NOMO-1 treated with DMSO at 0.1 percent for 48 hours (cell line): ENCODE results near the gene TRMT11.
"Not testable (repeated sequence)": the region's sequence is repeated elsewhere in the genome, so short reads cannot be mapped to it uniquely, and the experiment has no call there.

ENCODE experiments used
- DNase-seq: peaks from one replicate; lab custom pipeline; 2025; ENCODE audit not compliant: unreplicated experiment; lab: John Stamatoyannopoulos, UW

The TRMT11 gene

DNA sequence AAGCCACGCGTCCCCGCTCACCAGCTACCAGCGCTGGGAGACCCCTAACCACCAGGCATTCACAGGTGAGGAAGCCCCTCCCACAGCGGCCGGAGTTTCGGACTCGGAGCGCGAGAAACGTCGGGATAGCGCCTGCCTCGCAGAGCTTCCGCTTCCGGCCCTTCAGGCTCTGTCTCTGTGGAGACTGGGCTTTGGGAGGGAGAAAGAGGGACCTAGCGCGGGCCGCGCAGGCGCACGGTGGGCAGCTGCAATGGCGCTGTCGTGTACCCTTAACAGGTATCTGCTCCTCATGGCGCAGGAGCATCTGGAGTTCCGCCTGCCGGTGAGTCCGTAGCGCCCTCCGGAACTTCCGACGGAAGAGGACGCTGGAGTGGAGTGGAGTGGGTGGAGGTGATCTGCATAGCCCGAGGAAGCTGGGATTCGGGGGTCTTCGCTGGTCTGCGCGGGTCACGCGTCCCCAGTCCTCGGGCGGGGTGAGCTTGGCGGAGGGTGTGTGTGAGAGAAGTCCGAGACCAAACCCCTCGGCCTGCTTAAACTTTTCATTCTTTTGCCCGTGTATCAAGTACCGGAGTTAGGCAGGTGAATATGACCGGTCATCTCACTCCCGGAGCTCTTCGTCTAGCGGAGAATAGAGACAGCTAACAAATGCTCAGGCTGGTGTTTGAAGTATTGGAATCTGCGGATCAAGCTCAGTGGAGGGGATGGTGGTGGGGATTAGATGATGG is at the start of gene TRMT11:
TSS of gene TRMT11 (plus strand) at position 240 of the 725 bp plus-strand sequence. CDS start at position 251, 11 bp downstream.
- DNase-seq = peak; percentile 74

DNA sequence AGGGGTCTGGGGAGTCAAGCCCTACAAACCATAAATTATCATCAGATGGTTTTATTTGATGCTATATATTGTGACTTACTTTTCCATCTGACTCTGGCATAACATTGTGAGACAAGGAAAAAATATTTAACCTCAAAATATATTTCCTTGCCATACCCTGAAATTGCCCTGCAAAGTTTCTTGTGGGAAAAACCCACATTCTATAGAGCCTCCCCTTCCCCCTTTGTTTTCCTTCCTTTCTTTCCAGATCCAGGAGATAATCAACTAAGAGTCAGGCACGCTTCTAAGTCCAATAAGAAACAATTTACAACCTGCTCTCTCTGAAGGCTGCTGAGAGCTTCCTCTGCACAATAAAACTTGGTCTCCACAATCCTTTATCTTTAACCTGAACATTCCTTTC is 47.3 kb upstream of the TRMT11 start:
- no peak for DNase-seq

DNA sequence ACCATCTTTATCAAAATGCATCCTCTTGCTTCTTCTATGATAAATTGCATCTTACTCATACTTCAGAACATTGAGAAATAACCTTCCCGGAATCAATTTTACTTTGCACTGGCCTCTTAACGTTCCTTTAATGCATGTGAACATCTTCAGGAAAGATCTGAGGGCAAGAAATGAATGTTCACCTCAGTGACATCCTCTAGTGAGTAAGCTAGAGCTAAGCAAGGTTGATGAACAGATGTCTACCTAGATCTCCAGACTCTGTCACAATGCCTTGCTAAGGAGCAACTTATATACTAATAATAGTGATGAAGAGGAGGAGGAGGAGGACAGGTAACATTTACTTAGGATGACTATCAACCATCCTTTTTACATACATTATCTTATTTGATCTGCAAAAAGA is 46.5 kb upstream of the TRMT11 start:
- no peak for DNase-seq

DNA sequence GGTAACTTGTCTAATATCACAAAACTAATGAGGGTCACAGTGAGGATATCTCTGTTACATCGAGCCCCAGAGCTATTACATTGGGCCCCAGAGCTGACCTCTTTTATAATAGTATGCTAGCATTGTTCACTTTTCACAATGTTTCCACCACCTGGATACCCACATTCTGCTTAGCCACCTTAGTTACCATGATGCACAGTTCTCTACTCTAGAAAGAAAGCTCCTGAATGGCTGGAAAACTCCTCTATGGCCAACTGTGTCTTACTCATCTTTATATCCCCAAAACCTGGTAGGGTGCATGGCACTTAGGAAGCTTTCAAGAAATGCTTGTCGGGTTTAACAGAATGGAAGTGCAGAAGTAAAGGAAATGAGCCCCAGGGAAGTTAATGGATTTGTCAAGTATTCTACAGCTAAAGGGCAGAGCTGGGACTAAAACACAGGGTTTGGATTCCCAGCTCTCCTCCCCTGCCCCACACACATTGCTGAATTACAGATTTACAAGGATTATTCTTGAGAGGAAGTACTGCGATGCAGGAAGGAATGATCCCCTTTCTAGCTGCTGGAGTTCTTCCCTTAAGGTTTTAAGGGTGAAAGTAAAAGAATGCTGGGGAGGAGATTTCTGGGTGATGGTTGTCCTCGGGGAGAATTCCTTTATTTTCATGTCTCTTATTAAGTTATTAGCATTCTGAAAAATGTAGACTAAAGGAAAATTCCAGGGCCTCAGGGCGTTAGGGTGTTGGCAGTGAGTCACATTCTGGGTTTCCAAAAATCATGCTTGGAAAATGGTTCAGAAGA is 45.9 kb upstream of the TRMT11 start:
- DNase-seq = no peak

DNA sequence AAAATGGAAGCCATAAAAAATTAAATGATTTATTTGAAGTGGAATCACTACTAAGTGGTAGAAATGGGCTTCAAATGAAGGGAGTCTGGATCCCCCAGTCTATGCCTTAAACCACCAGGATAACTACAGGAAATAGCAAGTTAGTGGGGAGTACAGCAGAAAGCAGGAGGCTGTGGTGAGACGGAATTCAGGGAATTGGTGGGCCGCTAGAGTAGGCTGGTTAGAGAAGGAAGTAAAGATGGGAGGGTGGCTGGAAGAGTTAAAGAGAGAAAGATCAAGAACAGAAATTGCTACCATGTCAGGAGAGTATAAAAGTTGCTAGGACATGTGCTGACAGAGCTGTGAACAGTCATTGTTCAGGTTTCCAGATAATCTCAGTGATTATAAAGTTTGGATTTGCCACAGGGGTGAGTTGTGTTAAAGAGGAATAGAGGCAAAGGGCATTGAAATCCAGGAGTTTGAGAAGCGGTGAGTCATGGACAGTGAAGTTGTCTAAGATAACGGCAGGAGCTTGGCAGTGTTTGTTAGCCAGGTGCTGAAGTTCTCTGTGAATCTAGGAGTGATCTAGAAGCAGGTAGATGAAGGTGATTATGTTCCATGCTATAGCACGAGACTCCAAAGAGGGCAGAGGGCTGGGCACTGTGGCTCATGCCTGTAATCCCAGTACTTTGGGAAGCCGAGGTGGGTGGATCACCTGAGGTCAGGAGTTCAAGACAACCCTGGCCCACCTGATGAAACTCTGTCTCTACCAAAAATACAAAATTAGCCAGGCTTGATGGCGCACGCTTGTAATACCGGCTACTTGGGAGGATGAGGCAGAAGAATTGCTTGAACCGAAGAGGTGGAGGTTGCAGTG is 43.4 kb upstream of the TRMT11 start:
- DNase-seq = no peak

DNA sequence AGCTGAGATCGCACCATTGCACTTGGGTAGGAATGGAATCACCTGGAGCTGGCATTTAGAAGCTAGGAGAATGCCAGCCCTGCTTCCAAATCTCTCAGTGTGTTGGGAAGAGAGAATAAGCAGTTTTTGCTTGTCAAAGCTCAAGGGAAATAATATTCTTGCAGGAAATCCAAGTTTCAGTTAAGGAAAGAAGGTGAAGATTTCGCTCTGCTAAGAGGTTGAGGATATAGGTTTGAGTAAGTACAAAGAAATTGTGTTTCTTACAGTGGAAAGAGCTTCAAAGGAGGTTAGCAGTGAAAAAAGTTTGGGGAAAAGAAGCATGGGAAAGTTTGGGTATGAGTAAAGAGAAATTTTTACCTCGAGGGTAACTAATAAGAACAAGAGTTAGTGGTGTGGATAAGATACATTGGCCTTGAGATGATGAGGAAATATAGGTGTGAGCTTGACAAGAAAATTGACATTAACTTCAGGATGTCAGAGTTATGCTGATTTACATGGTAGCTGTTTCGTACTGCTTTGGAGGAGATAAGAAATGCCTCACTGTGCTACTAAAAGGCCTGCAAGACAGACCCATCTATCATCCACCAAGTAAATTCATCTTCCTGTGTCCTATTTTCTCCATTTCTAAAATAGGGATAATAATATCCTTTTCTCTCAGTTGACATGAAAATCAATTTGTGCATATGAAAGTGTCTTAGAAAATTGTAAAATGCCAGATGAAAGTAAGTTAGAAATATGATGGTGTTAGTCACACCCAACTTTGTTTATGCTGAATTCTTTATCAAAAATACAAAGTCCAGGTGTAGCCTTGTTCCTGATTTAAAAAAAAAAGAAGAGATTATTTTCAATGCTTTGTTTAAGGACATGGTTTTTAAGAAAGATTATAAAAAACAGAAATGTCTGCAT is 42.6 kb upstream of the TRMT11 start:
- no peak for DNase-seq

DNA sequence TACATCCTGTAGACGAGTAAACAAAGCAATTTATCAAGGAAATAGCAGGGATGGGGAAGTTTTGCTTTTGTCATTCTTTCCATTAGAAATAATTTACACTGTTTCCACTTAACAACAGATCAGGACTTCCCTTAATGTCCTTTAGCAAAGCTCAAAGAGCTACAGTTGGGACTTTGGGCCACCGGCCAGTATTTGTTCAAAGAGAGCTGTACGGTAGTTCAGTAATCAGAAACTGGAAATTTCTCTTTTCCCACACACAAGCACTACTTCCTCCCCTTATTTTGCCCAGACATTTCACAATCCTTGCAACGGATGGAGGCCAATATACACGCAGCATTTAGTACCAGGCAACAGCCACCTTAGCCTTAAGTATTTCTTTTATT is 41.9 kb upstream of the TRMT11 start:
- DNase-seq = peak; percentile 41

DNA sequence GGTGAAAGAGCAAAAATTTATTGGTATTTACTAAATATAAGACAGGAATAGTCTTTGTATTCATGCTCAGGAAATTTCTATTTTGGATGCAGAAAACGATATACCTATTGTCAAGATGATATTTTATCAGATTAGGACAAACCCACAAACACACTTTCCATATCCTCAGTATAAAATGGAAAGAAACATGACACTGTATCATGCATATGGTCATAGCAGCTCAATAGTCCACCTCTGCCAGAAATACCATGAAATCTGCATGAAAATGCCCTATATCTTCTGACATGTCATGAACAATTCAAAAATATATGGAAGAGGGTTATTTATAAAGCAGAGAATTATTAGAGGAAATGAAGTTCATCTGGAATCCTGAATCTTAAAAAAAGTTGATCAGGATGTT is 41.4 kb upstream of the TRMT11 start:
- DNase-seq = no peak

DNA sequence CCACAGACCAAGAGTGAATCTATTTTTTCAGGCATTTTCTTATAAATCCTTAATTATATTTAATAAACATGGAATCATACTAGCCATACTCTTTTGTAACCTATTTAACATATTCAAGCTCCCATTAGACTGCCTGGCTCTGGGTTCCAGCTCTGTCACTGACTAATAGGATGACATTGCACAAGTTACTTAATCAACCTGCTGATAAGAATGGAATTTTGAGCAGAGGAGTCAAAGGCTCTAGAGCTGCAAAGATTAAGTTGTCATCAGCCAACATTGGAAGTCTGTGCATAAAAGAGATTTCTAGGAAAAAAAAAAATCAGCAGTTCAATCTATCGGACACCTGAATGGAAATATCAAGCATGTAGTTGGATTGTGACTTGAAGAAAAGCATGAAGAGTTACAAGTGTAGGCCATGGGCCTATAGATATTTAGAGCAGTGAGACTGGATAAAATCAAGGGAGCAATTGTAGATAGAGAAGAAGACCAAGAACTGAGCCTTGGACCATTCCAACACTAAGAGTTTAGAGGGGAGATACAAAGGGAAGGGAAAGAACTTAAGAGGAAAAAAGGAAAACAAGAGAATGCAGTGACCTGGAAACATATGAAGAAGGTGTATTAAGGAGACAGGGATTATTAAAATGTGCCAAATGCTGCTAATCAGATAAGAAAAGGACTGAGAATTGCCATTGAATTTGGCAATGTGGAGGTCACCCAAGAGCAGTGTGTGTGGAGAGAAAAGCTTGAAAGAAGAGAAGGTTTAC is 40.8 kb upstream of the TRMT11 start:
- no peak for DNase-seq

DNA sequence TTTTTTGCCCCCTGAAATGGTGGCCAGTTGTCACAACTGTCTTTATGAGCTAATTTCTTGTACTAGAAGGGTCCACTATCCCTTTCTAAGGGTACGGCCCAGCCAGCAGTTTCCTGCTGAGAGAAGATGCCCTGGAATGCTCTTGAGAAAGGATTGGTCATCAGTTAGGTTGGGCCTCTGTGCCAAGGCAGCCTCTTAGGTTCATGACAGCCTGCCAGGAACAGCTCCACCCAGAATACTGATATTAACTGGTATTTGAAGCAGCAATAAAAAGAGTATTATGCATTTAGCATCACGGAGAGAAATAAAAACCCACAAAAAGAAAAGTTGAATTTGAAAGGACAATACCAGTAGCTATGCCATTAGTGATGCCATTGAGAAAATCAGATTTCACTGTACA is 38.7 kb upstream of the TRMT11 start:
- DNase-seq = no peak

DNA sequence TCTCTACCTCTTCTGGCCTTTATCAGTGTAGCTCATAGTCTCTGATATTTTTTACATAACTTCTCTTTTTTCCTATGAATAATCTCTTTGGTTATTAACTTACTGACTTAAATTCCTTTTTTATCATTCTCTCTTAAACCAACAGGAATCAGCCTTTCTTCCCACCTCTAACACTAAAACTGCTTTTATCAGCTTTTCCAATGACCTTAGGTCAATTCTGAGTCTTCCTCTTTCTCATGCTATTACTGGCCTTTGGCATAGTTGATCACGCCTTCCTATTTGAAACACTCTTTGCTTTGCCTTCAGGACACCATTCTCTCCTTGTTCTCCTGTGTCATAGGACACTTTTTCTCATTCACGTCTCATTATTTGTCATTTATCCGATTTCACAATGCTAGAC is 37.9 kb upstream of the TRMT11 start:
- no peak for DNase-seq

DNA sequence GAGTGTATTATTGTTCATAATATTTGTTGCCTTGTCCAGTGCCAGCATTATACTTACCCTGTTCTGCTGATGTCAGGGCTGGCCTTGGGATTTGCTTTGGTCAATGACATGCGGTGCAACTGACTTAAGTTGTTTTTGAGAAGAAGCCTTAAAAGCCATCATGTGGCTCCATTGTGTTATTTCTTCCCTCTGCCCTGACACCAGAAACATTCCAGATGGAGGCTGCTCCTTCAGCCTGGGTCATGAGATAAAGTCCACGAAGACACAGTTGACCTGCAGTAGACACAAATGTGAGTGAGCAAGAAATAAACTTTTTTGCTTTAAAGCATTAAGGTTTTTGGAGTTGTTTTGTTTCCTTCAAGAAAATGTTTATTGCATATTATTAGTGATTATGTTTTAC is 37.3 kb upstream of the TRMT11 start:
- no peak for DNase-seq

DNA sequence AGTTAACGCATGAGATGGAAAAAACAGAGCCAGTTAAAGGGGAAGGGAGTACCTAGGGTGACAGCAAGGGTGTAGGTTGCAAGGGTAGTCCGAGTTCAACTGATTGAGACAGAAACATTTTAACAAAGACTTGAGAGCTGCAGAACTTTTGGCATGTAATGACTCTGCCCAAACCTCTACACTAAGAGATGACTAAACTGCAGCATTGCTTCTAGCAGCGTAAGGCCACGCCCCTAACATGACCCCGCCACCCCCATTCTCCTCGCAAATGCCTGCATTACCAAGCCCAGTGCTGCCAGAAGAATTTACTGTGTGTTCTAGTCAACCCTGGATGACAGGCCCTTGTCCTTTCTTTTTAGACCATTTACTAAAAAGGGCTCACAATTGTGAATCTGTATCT is 36.0 kb upstream of the TRMT11 start:
- DNase-seq = no peak

DNA sequence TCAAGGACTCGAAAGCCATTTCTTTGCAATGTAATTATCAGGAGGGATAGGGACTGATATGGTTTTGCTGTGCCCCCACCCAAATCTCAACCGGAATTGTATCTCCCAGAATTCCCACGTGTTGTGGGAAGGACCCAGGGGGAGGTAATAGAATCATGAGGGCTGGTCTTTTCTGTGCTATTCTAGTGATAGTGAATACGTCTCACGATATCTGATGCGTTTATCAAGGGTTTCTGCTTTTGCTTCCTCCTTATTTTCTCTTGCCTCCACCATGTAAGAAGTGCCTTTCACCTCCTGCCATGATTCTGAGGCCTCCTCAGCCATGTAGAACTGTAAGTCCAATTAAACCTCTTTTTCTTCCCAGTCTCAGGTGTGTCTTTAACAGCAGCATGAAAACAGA is 35.6 kb upstream of the TRMT11 start:
- not testable (repeated sequence) for DNase-seq

DNA sequence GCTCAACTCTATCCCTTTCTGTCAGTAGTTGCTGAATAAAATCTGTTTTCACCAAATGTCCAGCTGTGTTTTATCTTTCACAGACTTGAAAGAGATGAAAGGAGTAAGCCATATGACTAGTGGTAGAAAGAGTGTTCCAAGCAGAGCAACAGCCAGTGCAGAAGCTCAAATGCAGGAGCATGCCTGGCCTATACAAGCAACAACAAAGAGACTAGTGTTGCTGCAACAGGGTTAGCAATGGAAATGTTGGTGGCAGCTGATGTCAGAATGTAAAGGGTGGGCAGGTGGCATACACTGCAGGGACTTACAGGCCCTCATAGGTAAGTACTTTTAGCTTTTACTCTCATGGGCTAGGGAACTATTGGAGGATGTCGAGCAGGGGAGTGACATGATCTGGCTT is 35.0 kb upstream of the TRMT11 start:
- no peak for DNase-seq

DNA sequence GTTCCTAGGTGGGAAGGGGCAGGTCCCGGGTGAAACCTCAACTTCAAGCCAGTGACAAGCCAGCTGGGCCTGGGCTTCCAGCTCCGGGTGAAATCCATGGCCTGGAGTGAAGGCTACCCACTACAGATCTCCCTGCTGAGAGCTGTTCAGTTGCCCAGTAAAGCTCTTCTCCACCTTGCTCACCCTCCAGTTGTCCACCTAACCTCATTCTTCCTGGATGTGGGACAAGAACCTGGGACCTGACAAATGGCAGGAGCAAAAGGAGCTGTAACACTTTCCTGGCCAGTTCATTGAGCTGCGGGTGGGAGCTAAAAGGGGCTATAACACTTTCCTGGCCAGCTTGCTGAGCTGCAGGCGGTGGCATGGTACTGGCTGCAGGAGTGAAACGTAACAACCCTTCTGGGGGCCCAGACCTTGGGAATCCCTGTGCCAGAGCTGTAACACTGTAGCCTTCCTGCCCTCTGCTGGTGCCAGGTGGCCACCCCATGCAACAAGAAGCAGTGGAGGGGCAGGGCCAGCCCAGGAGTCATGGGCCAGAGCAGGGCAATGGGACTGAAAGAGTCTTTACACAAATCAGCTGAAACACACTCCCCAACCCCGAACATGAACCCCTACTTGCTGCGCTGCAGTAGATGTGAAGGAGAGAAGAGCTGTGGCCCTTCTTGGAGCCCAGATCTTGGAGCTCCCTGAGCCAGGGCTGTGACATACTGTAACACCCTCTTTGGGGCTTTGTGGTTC is 33.4 kb upstream of the TRMT11 start:
- peak; percentile 33 for DNase-seq

DNA sequence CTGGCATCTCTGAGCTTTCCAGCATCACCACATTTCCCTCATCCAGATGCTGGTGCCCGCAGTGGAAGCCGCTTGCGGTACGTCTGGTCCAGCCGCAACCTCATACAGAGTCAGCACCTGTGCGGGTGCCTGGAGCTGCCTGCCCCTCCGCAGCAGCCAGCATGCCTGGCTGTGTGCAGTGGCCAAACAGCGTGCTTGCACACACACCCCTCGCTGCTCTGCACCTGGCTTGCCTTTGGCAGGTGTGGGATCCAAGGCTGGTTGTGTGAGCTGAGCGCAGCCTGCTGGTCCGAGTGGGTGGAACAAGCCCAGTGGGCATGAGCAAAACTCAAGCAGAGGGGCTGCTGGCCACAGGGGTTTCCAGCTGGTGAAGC is 32.9 kb upstream of the TRMT11 start:
- DNase-seq = no peak

DNA sequence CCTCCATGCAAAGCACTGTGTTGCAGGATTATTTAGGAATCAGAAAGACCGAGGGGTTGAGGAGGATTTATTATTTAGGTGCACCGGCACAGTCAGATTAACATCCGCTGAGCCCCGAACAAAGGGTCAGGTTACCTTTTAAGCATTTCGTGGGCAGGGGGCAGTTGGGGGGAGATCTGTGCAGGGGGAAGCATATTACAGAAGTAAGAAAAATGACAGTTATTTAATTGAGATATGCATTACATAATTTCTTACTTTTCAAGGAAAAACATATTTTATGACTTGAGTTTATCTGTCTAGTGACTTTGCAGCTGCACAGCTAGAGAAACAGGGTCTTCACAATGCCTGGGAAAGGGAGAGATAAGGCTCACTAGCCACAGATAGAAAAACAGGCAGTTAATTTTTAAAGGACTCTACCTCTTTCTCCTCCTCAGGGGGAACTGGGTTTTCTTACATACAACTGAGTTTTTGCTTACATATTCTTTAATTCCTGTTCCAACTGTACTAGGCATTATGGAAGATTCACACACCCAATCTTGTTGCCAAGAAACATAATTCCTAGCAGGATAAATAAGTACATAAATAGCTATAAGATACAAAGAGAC is 31.5 kb upstream of the TRMT11 start:
- DNase-seq = no peak

DNA sequence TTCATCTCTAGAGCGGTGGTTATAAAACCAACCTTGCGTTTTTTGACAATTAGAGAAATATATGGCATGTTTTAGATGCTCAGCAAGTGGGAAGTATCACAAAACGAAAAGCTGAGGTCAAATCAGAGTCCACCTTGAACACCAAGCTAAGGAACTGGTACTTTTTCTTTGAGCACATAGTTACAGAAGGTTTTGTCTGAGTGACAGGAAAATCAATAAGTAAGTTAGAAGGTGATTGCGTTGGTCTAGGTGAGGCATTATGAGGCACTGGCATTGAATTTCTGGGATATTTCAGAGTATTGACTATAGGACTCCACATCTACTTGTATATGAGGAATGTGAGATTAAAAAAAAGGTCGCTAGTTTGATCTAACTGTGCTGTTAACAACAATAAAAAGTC is 30.4 kb upstream of the TRMT11 start:
- DNase-seq = no peak
